ENCODE results near the gene DTNA.

Gene DTNA

GRCh38 chr18:34936772-34937171 is 226.7 kb downstream of the DTNA start:
- DNase-seq (ENCODE audit: low spot score): no peak

- DNase-seq (ENCODE audit: low spot score): no peak
Measured at GRCh38 chr18:34938090-34938489, 228.0 kb downstream of the DTNA start.
